HepG2 (cell line): Measurements from ENCODE around the gene COMT. TPM values are rescaled to one million over a fixed set of nuclear protein-coding genes. Genes with fewer than 3 reads are reported as not detected.

ENCODE experiments used
- FOSL1 ChIP-seq: sonication (generic); formaldehyde crosslinking; IDR thresholded peaks from 2 replicates; pipeline ENCODE4 v1.9.0; 2021; ENCODE audit warnings: missing genetic modification reagents, borderline replicate concordance
- HCFC1 ChIP-seq: fragments of 150-350 bp; IDR thresholded peaks from 2 replicates; pipeline ENCODE4 v1.6.1; 2014; ENCODE audit warnings: low read depth, low read length
- PHF5A ChIP-seq: IDR thresholded peaks from one replicate; pipeline ENCODE4 v1.6.1; 2018; ENCODE audit warnings: low read depth, missing genetic modification reagents; ENCODE audit not compliant: unreplicated experiment
- RFXANK ChIP-seq: IDR thresholded peaks from 2 replicates; pipeline ENCODE4 v1.6.1; 2016
- SP4 ChIP-seq: sonication (generic); formaldehyde crosslinking; IDR thresholded peaks from 2 replicates; pipeline ENCODE4 v1.8.1; 2023; ENCODE audit warnings: mild to moderate bottlenecking, missing genetic modification reagents
- ZEB1 ChIP-seq: IDR thresholded peaks from 2 replicates; pipeline ENCODE4 v1.6.1; 2012; ENCODE audit warnings: mild to moderate bottlenecking, low read depth, inconsistent platforms; ENCODE audit not compliant: insufficient replicate concordance
- ZKSCAN1 ChIP-seq: fragments of 150-350 bp; IDR thresholded peaks from 2 replicates; pipeline ENCODE4 v1.6.1; 2014; ENCODE audit warnings: low read length
- ZKSCAN8 ChIP-seq: IDR thresholded peaks from 2 replicates; pipeline ENCODE4 v1.6.1; 2016; ENCODE audit warnings: borderline replicate concordance, missing genetic modification reagents, missing compliant biosample characterization
- ZNF24 ChIP-seq: fragments of 450-650 bp; IDR thresholded peaks from 2 replicates; pipeline ENCODE4 v1.6.1; 2017; ENCODE audit warnings: antibody characterized with exemption, mild to moderate bottlenecking
- ZNF382 ChIP-seq: sonication (generic); formaldehyde crosslinking; IDR thresholded peaks from 2 replicates; pipeline ENCODE4 v1.5.0; 2020; ENCODE audit warnings: missing genetic modification reagents, mild to moderate bottlenecking, borderline replicate concordance
- ZNF430 ChIP-seq: sonication (generic); formaldehyde crosslinking; IDR thresholded peaks from 2 replicates; pipeline ENCODE4 v1.9.0; 2021; ENCODE audit warnings: mild to moderate bottlenecking, missing genetic modification reagents
- ZNF510 ChIP-seq: sonication (generic); formaldehyde crosslinking; IDR thresholded peaks from 2 replicates; pipeline ENCODE4 v1.4.0; 2020; ENCODE audit warnings: low read depth, mild to moderate bottlenecking, missing genetic modification reagents
- ZNF737 ChIP-seq: sonication (generic); formaldehyde crosslinking; IDR thresholded peaks from 2 replicates; pipeline ENCODE4 v1.5.0; 2020; ENCODE audit warnings: missing genetic modification reagents, mild to moderate bottlenecking, borderline replicate concordance
- ZNF747 ChIP-seq: sonication (generic); formaldehyde crosslinking; IDR thresholded peaks from 2 replicates; pipeline ENCODE4 v1.8.1; 2023; ENCODE audit warnings: missing genetic modification reagents, mild to moderate bottlenecking, borderline replicate concordance
- ZNF768 ChIP-seq: sonication (generic); formaldehyde crosslinking; IDR thresholded peaks from 2 replicates; pipeline ENCODE4 v1.4.0; 2020; ENCODE audit warnings: missing genetic modification reagents
- ZSCAN12 ChIP-seq: sonication (generic); formaldehyde crosslinking; IDR thresholded peaks from 2 replicates; pipeline ENCODE4 v1.9.0; 2021; ENCODE audit warnings: mild to moderate bottlenecking, missing genetic modification reagents
- polyA plus RNA-seq, 8 experiments: library from polyadenylated mRNA; depleted of rRNA in 3 of 8; stranded (reverse) in 7 of 8; unstranded in 1 of 8; fragments of >200 nt; fragmentation: Illumina TruSeq in 4 of 8; extraction: Trizol in 4 of 8; gene quantifications; 2 replicates each; pipeline versions ENCODE4 v1.2.1 to v1.2.3, GENCODE V29; 2011 to 2016; ENCODE audit warnings: low read depth in 4 of 8, missing spikeins in 1 of 8, mixed read lengths in 1 of 8; ENCODE audit not compliant: insufficient read depth in 1 of 8
- total RNA-seq, 5 experiments: library from RNA; depleted of rRNA; stranded (reverse); fragments of >200 nt; fragmentation: Illumina TruSeq; extraction: Trizol; gene quantifications; 2 replicates each; pipeline ENCODE4 v1.2.3, GENCODE V29; 2016; ENCODE audit warnings: low read depth in 1 of 5
- TF ChIP-seq, protein P1 (sequence below): sonication (generic); formaldehyde crosslinking; IDR thresholded peaks from 2 replicates; pipeline ENCODE4 v1.8.1; 2023; ENCODE audit warnings: mild to moderate bottlenecking, missing genetic modification reagents
- TF ChIP-seq, protein P2 (sequence below): sonication (generic); formaldehyde crosslinking; IDR thresholded peaks from 2 replicates; pipeline ENCODE4 v1.5.1; 2020; ENCODE audit warnings: missing genetic modification reagents, mild to moderate bottlenecking, borderline replicate concordance
- TF ChIP-seq, protein P3 (sequence below): sonication (generic); formaldehyde crosslinking; IDR thresholded peaks from 2 replicates; pipeline ENCODE4 v1.5.0; 2020; ENCODE audit warnings: missing genetic modification reagents, mild to moderate bottlenecking, borderline replicate concordance
- TF ChIP-seq, protein P4 (sequence below): IDR thresholded peaks from 2 replicates; pipeline ENCODE4 v1.6.1; 2016; ENCODE audit warnings: missing genetic modification reagents, missing compliant biosample characterization
- TF ChIP-seq, protein P5 (sequence below): sonication (generic); formaldehyde crosslinking; IDR thresholded peaks from 2 replicates; pipeline ENCODE4 v1.4.0; 2020; ENCODE audit warnings: missing genetic modification reagents; ENCODE audit errors: not compliant biosample characterization
- TF ChIP-seq, protein P6 (sequence below): sonication (generic); formaldehyde crosslinking; IDR thresholded peaks from 2 replicates; pipeline ENCODE4 v1.4.0; 2020; ENCODE audit warnings: mild to moderate bottlenecking, low read depth, missing genetic modification reagents
- TF ChIP-seq, protein P7 (sequence below): sonication (generic); formaldehyde crosslinking; IDR thresholded peaks from 2 replicates; pipeline ENCODE4 v1.5.0; 2020; ENCODE audit warnings: missing genetic modification reagents

Gene COMT
- total and polyA plus RNA-seq, 2 of the 13 experiments (the other 11 are each of a cell fraction or from before 2014, with no cell fraction given), result 156 to 162 TPM

DNA sequence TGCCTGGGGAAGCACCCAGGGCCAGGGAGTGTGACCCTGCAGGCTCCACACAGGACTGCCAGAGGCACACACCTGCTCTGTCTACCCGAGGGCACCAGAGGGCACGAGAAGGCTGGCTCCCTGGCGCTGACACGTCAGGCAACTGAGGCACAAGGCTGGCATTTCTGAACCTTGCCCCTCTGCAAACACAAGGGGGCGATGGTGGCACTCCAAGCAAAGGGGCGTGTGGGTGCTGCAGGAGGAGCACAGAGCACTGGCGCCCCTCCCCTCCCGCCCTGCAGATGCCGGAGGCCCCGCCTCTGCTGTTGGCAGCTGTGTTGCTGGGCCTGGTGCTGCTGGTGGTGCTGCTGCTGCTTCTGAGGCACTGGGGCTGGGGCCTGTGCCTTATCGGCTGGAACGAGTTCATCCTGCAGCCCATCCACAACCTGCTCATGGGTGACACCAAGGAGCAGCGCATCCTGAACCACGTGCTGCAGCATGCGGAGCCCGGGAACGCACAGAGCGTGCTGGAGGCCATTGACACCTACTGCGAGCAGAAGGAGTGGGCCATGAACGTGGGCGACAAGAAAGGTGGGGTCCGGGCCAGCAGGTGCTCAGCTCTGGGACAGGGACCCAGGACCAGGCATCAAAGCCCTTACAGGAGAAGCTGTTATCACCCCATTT, 20.8 kb downstream of the COMT start (continued):
- TF ChIP-seq, protein P1, sequence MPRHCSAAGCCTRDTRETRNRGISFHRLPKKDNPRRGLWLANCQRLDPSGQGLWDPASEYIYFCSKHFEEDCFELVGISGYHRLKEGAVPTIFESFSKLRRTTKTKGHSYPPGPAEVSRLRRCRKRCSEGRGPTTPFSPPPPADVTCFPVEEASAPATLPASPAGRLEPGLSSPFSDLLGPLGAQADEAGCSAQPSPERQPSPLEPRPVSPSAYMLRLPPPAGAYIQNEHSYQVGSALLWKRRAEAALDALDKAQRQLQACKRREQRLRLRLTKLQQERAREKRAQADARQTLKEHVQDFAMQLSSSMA (CRISPR knock-in tag), result no peak
- TF ChIP-seq SP4 (CRISPR knock-in tag), result no peak
- TF ChIP-seq ZSCAN12 (CRISPR knock-in tag), result no peak
- peak; percentile 33; the same call in 1 of the 2 replicates for TF ChIP-seq ZNF768 (CRISPR knock-in tag)
- TF ChIP-seq ZNF430 (CRISPR knock-in tag), result no peak
- no peak for TF ChIP-seq HCFC1
- no peak for TF ChIP-seq ZNF737
- no peak for TF ChIP-seq ZNF24
- TF ChIP-seq ZNF382, result no peak
- no peak for TF ChIP-seq RFXANK (CRISPR knock-in tag)
- peak; percentile 11 for TF ChIP-seq PHF5A (CRISPR knock-in tag)
- TF ChIP-seq, protein P2, sequence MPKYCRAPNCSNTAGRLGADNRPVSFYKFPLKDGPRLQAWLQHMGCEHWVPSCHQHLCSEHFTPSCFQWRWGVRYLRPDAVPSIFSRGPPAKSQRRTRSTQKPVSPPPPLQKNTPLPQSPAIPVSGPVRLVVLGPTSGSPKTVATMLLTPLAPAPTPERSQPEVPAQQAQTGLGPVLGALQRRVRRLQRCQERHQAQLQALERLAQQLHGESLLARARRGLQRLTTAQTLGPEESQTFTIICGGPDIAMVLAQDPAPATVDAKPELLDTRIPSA, result no peak
- TF ChIP-seq, protein P3, sequence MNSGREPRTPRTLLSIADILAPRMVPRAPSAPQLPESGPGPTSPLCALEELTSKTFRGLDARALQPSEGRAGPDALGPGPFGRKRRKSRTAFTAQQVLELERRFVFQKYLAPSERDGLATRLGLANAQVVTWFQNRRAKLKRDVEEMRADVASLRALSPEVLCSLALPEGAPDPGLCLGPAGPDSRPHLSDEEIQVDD (CRISPR knock-in tag), result no peak
- TF ChIP-seq ZEB1, result no peak
- TF ChIP-seq ZNF510, result no peak
- TF ChIP-seq, protein P4, sequence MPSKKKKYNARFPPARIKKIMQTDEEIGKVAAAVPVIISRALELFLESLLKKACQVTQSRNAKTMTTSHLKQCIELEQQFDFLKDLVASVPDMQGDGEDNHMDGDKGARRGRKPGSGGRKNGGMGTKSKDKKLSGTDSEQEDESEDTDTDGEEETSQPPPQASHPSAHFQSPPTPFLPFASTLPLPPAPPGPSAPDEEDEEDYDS, result peak; percentile 39; the same call in 1 of the 2 replicates
- TF ChIP-seq, protein P5, sequence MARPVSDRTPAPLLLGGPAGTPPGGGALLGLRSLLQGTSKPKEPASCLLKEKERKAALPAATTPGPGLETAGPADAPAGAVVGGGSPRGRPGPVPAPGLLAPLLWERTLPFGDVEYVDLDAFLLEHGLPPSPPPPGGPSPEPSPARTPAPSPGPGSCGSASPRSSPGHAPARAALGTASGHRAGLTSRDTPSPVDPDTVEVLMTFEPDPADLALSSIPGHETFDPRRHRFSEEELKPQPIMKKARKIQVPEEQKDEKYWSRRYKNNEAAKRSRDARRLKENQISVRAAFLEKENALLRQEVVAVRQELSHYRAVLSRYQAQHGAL, result no peak
- TF ChIP-seq ZKSCAN8 (CRISPR knock-in tag), result no peak
- TF ChIP-seq ZNF747, result no peak
- no peak for TF ChIP-seq ZKSCAN1
- no peak for TF ChIP-seq FOSL1 (CRISPR knock-in tag)
- TF ChIP-seq, protein P6, sequence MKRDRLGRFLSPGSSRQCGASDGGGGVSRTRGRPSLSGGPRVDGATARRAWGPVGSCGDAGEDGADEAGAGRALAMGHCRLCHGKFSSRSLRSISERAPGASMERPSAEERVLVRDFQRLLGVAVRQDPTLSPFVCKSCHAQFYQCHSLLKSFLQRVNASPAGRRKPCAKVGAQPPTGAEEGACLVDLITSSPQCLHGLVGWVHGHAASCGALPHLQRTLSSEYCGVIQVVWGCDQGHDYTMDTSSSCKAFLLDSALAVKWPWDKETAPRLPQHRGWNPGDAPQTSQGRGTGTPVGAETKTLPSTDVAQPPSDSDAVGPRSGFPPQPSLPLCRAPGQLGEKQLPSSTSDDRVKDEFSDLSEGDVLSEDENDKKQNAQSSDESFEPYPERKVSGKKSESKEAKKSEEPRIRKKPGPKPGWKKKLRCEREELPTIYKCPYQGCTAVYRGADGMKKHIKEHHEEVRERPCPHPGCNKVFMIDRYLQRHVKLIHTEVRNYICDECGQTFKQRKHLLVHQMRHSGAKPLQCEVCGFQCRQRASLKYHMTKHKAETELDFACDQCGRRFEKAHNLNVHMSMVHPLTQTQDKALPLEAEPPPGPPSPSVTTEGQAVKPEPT (CRISPR knock-in tag), result no peak
- TF ChIP-seq, protein P7, sequence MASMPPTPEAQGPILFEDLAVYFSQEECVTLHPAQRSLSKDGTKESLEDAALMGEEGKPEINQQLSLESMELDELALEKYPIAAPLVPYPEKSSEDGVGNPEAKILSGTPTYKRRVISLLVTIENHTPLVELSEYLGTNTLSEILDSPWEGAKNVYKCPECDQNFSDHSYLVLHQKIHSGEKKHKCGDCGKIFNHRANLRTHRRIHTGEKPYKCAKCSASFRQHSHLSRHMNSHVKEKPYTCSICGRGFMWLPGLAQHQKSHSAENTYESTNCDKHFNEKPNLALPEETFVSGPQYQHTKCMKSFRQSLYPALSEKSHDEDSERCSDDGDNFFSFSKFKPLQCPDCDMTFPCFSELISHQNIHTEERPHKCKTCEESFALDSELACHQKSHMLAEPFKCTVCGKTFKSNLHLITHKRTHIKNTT, result 0 out of 2 replicates have a peak, but pooled peaks have one; percentile 78
